GM19452 (cell line): ENCODE data around the gene RBM28.

Experiments used
- ATAC-seq: cut with Tn5 transposase; IDR thresholded peaks from one replicate; pipeline ENCODE4 v1.9.1; 2021; ENCODE audit not compliant: unreplicated experiment

RBM28 gene

DNA sequence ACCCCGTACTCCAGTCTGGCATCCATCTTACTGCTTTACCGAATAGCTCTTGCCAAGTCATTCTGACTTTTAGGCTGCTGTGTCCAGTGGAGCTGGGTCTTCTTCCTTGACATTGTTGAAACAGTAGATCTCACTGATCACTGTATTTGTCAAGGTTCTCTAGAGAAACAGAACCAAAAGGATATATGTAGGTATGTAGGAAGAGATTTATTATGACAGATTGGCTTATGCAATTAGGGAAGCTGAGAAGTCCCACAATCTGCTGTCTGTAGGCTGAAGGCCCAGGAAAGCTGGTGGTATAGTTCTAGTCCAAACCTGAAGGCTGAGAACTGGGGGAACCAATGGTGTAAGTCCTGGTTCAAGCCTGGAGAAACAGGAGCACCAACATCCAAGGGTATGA lies 29.9 kb upstream of the RBM28 start:
- ATAC-seq: no peak

DNA sequence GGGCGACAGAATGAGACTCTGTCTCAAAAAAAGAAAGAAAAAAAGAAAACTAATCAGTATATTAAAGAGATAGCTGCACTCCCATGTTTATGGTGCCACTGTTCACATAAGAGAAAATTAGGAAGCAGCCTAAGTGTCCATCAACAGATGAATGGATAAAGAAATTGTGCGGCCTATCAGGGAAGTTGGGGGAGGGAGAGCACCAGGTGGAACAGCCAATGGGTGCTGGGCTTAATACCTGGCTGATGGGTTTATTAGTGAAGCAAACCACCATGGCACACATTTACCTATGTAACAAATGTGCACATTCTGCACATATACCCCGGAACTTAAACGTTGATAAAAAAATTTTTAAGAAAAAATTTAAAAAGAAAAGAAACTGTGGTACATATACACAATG lies 26.8 kb upstream of the RBM28 start:
- no peak for ATAC-seq

DNA sequence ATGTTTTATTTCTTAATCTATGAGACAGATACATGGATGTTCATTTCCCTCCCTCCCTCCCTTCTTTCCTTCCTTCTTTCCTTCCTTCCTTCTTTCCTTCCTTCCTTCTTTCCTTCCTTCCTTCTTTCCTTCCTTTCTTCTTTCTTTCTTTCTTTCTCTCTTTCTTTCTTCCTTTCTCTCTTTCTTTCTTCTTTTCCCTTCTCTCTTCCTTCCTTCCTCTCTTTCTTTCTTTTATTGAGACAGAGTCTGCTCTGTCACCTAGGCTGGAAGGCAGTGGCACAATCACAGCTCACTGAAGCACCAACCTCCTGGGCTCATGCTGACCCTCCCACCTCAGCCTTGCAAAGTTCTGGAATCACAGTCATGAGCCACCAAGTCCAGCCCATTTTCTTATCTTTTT lies 23.3 kb upstream of the RBM28 start:
- no peak for ATAC-seq

DNA sequence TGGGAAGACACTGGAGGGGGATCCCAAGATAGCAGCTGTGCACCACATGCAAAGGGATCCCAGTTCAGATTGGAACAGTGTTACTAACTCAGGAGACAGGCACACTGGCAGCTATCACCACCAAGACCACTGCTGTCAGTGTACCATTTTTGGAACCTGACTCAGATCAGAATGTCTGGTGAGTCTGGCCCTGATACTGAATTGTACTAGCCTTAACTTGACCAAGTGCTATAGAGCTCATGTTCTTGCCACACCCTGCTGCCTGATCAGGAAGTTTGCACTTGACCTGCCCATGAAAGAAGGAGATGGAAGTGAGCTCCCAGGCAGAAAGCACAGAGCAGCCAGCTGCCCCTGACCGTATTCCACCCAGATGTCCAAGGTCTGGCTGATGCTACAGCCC lies 22.6 kb upstream of the RBM28 start:
- no peak for ATAC-seq

DNA sequence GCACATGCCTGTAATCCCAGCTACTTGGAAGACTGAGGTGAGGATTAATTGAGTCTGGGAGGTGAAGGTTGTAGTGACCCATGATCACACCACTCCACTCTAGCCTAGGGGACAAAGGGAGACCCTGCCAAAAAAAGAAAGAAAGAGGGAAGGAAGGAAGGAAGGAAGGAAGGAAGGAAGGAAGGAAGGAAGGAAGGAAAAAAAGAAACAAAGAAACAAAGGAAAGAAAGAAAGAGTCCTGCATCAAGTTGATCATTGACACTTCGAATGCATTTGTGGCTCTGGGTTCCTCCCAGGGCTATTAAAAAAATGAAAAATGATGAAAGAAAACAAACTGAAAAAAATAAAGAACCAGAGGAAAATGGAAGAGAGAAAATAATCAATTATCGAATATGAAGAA lies 21.7 kb upstream of the RBM28 start:
- no peak for ATAC-seq

DNA sequence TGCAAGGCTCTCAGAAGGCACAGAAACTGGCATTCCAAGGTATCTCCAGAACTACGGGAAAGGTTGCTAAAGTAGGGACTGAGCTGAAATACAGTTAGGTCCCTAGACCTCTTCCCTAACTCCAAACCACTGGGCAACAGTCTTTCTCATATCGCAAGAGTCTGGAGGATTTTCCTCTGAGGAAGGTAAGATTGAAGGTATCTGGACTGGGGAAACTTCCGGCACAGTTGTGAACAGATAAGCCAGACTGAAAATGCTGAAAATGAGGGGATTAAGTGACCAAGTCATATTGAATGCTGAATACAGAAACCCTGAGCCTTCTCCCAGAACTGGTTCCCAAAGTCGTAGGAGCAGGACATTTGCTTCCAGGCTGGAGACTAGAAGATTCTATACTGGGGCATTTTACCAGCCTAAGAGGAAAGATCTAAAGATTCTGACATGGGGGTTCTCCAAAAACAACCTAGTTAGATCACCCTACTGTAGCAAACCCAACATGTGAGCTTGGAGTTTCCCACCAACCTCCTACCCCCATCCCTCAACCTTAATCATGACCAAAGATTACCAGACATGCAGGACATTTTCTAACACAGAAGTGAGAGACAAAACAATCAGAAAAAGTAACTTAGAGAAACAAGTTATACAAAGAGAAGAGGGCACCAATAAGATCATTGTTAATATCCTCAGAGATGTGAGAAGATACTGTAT lies 20.6 kb upstream of the RBM28 start:
- no peak for ATAC-seq

DNA sequence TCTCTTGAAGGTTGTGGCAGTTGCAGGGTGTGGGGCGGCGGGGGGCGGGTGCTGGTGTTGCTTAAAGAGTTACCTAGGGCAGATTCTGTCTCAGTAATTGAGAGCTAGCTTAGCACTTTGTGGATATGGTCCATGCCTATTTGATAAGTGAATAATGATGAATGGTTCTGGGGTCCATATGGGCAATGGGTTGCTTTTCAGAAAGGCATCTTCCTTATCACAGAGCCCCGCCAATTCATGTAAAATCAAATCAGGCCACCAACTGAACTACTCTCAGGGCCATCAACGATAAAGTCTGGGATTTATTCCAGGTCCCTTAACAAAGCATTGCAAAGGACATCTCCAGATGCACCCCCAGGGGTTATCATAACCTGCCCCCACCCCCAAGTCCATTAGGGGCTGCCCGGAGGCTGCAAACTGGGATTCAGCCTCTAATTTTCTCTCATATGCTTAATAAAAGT lies 19.6 kb upstream of the RBM28 start:
- ATAC-seq: no peak

DNA sequence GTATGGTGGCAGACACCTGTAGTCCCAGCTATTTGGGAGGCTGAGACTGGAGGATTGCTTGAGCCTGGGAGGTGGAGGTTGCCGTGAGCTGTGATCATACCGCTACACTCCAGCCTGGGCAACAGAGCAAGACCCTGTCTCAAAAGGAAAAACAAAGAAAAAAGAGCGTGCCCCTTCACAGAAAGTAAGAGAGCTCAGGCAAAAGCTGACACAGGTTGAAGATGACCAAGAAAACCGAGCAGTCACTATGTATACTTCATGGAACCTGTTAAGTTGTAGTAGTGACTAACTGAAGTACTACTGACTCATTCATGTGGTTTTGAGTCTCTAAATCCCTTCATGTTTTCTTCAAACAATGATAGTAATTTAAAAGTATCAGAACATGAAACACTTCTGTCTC lies 19.0 kb upstream of the RBM28 start:
- ATAC-seq: no peak

DNA sequence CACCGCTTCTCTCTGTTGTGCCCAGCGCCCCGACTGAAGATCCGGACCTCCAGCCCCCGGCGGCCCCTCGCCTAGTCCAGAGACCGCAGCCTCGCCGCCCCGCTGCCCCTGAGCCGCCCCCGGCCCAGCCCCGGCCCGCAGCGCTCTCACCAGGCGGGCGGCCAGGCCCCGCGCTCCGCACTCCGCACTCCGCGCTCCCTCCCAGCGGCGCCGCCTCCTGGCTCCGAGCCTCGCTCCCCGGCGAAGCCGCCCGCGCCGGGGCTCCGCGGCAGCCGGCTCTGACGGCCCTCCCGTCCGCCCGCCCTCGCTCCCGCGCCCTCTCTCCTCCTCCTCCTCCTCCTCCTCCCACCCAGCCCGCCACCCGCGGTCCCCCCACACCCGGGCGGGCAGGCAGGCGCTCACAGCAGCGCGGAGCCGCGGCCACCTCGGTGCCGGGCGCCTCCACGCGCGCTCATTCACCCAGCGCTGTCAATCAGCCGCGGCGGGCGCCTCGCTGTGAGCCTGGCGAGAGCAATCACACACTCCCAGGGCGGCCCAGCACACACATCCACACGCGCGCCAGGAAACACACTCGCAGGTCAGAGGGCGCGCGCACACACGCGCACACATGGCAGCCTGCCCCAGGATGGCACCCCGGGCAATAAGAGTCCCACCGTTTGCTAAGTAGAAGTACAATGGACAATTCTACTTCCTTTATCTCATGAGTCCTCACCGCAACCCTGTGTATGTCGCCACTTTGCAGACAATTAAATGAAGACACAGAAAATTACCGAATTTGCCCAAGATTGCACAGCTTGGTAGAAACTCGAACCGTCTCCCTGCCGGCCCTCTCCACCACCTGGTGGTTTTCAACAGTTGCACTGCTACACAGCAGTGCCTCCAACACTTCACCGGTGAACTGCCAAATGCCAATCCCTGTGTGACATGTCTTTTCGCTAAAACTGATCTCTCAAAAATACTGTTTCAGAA lies 18.0 kb upstream of the RBM28 start, which contains the start of gene PRRT4:
PRRT4 (minus strand) TSS at position 280 of the 969 bp plus-strand sequence.
- no peak for ATAC-seq

DNA sequence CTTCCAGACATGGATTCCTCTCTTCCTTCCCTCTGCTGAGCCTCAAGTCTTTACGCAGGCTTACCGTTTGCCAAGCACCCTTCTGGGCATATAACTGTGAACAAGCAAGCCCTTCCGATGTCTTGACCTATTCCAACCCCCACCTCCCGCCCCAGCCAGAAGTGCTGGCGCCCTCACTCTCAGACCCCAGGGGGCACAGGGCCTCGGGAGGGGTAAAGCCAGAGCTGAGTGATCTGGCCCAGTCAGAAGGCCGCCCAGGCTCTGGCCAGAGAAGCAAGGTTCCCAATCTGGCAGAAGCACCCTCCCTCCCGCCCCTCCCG lies 16.6 kb upstream of the RBM28 start:
- no peak for ATAC-seq

DNA sequence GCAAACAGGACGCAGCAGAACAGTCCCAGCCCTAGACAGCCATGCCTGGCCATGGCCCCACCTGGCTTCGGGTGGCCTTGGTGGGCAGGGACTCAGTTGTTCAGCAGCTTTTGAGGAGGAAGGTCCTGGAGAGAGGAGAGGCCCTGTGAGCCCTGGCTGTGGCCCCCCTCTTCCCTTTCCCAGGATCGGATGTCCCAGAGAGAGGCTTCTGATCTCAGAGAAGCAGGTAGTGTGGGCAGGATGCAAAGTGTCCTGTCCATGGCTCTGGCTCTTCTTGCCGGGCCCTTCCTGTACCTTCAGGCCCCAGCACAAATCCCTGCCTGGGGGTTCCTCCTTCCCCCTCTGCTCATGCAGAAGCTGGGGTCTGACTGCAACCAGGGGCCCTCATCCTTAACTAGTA lies 16.2 kb upstream of the RBM28 start:
- ATAC-seq: no peak

DNA sequence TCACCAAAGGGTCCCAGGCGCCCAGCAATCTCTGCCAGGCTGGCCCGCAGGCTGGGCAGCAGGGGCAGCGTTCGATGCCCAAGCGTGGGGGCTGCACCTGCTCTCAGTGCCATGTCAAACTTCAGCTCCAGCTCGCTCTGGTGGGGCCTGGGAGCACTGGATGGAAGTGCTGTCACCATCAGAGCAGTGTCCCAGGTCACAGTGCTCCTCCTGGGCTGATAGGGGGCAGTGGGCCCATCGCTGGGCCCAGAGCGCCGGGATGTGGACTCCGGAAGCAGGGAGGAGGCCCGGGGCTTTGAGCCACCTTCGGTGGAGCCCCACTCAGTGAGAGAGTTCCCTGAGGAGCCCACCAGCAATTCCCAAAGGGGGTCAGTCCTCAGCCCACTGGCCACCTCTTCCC lies 15.6 kb upstream of the RBM28 start:
- no peak for ATAC-seq

DNA sequence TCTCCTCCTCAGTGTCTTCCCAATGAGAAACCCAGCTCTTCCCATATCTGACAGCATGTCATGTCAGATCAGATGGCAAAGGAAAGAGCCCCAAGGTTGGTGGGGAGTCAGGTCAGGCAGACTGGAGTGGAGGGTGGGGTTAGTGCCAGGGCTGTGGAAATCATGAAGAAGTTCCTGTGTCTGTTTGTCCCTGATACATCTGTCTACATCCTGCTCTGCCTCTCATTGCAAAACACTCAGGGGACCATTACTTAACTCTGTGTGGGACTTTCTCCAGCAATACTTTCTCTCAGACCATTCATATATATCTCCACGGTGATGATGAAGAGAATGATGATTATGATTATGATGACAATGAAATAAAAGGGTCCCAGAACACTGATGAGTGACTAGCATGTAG lies 14.5 kb upstream of the RBM28 start:
- ATAC-seq: no peak

DNA sequence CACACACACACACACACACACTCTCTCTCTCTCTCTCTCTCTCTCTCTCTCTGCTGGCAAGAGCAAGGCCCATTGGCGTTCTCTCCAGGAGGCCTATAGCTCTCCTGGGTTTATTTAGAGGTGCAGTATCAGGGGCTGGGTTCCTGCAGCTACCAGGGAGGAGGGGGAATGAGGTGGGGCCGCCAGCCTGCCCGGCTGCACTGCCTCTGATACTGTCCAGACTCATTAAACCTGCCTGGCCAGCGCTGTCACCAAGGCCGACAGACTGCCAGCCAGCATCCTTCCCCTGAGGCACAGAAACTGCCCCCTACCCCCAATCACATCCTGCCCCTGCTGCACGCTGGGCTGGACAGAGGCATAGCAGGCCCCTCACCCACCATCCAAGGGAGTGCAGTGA lies 13.5 kb upstream of the RBM28 start:
- ATAC-seq: no peak

DNA sequence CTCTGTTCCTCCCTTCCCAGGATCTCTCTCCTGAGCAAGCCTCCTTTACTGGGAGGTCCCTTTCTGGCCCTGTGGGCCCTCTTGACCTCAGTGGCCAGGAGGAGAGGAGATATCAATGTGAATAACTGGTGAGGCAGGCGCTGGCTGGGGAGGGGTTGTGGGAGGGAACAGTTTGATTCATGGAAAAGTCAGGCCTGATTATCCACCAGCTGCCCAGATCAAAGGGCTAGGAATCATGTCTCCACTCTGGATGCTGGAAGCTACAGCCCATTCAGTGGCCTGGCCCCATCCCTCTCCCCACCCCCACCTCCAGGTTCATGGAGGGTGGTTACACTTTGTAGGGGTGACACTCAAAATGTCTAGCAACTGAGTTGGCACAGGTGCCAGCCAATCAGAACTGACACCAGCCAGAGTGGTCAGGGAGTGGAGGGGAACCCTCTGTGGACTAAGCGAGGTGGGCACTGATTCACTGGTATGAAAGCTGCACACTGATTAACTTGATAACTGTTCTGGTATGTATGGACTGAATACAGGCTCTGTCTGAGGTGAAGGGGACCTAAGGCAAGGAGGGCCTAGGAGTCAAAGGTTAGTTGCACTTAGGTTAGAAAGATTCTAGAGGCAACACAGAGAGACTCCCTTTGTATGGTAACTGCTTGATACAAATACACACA lies 13.0 kb upstream of the RBM28 start:
- ATAC-seq: no peak

DNA sequence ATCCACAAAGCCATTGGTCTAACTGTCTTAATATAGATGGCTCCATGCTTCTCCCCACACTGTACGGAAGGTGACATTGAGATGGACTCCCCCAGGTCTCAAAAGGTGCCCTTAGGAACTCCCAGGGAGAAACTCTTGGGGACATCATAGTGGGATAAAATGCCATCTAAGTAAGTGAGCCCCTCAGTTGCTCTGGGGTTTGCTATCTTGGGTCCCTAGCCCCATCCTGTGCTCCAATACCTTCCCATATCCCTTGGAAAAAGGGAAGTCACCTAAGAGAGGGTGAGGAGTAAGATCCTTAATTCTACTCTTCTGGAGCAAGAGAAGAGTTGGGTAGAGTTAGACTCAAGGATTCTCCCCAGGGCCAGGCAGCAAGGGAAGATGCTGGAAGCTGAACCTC lies 9.9 kb upstream of the RBM28 start:
- ATAC-seq: no peak

DNA sequence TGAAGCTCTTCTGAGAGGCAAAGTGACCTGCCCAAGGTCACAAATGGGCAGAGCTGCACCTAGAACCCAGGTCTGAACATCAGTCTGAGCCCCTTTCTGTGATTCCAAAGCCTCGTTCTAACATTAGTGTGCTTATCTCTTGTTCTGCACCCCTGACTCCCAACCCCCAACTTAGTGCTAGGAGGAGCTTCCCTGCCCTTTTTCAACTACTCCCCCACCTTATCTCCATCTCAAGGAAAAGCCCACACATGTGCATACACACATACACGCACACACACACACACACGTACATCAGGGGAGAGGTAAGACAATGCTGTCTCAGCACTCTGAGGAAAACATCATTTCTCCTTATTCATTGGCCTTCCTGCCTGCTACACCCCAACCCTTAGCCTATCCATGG lies 9.5 kb upstream of the RBM28 start:
- no peak for ATAC-seq

DNA sequence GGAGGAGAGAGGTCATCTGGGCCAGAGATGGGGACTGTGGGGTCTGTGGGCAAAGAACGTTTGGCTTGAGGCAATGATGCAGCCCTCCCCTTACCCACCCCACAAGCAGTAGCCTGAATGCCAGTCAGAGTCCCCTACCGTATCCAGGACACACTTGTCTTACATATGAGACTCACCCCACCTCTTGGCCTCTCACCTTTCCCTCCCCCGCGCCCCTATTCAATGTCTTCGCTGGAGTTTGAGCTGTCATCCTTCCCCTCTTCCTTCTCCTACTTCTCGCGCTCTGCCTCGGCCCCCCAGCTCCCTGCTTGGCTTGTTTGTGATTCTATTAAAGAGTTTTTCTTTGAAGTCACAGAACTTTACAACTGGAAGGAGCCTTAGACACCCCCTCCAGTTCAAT lies 8.9 kb upstream of the RBM28 start:
- ATAC-seq: no peak

DNA sequence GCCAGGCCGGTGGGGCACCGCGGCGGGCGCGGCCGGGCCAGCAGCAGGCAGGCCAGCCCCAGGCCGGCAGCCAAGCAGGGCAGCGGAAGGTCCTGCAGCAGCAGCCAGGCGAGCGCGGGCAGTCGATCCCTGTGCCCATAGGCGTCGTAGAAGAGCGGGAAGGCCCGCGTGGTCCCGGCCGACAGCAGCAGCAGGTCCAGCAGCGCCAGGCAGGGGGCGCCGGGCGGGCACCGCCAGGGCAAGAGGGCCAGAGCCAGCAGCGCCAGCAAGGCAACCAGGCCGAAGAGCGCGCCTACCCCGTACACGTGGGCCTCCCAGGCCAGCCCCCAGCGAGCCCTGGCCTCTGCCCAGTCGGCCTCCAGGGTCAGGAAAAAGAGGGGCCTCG lies 8.4 kb upstream of the RBM28 start:
- ATAC-seq: no peak

DNA sequence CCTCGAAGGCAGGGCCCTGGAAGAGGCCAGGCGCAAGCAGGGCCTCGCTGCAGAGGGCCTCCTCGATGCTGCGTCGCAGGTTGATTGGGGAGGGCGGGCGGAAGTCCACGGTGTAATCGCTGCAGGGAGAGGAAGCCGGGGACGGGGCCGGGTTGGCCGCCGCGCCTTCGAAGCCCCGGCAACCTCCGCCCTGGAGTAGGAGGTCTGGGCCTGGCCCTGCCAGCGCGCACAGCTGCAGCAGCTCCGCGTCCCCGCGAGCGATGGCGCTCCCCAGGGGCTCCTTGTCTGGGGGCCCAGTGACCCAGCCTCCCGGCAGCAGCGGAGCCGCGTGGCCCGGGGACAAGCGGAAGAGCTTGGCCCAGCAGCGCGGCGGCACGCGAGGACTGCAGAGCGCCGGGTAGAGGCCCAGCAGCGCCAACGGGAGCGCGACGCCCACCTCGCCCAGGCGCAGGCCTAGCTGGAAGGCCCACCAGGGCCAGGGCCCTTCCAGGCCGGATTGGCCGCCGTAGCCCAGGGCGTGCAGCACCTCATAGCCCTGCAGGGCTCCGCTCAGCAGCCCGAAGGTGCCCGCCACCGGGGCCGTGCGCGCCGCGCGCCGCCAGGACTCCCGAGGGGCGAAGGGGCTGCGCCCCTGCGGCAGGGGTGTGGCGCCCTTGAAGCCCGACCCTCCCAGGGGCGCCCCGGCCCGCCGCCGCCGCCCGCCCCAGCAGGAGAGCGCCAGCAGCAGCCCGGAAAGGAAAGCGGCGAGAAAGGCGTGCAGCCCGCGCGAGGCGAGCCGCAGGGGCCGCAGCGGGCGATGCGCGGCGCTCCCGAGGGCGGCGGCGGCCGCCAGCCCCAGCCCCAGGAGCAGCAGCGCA lies 7.8 kb upstream of the RBM28 start:
- no peak for ATAC-seq

DNA sequence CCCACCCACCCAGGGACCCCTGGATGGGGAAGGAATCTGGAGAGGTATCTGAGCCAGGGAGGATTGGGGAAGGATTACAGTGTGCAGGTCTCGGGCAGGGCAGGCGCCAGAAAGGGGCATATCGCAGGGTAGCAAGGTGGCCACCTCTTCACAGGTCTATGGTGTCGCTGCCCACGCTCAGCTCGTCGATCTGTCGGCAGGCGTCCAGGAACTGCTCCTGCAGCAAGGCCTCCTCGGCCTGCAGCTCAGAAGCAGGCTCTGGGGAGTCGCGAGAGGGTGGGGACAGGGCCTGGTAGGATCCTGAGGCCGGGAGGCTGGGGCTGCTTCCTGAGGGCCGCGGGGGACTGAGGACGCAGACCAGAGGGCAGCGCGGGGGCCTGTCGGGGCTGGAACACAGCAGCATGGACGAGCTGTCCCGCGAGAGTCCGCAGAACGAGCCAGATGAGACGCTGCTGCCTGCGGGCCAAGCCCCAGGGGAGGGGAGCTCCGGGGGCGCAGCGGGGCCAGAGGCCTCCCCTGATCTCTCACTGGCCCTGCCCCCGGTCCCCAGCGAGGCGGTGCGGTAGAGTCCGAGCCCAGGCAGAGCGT lies 7.1 kb upstream of the RBM28 start:
- no peak for ATAC-seq
